IPS-18a (cell line): ENCODE measurements around the gene AFG3L2.
A peak's percentile ranks its signal among the peaks of the same experiment; 100 is the strongest.

Experiments
- H3K27ac ChIP-seq: one replicate; pipeline ENCODE4 v1.5.1; 2013; ENCODE audit warnings: low read length
- H3K27me3 ChIP-seq: one replicate; pipeline ENCODE4 v1.6.1; 2013; ENCODE audit warnings: mild to moderate bottlenecking, low read length; ENCODE audit not compliant: control insufficient read depth, insufficient read depth
- H3K36me3 ChIP-seq: one replicate; pipeline ENCODE4 v1.6.1; 2013; ENCODE audit warnings: low read depth, low read length; ENCODE audit not compliant: control insufficient read depth
- H3K4me1 ChIP-seq: one replicate; pipeline ENCODE4 v1.6.1; 2013; ENCODE audit warnings: low read depth, low read length; ENCODE audit not compliant: control insufficient read depth
- H3K4me3 ChIP-seq: one replicate; pipeline ENCODE4 v1.5.1; 2013; ENCODE audit warnings: low read length
- H3K9ac ChIP-seq: one replicate; pipeline ENCODE4 v1.6.1; 2013; ENCODE audit warnings: mild to moderate bottlenecking, low read length, moderate library complexity
- H3K9me3 ChIP-seq: one replicate; pipeline ENCODE4 v1.6.1; 2013; ENCODE audit warnings: low read depth, low read length; ENCODE audit not compliant: control insufficient read depth

Gene AFG3L2

GRCh38 chr18:12347895-12348294 is 29.1 kb downstream of the AFG3L2 start:
- Histone ChIP-seq H3K27ac (no peak overlapping the region), H3K27me3 (no peaks in the 10 kb centered on the region), H3K9ac (no peak overlapping the region), H3K4me3 (no peak overlapping the region), H3K9me3 (no peaks in the 10 kb centered on the region), H3K4me1 (no peaks in the 10 kb centered on the region), H3K36me3 (peaks cover 84% of the 10 kb centered on the region)

GRCh38 chr18:12346240-12346565 is 30.8 kb downstream of the AFG3L2 start:
- H3K4me3 ChIP-seq: no peak overlapping the region
- no peaks in the 10 kb centered on the region for H3K4me1 ChIP-seq
- H3K27me3 ChIP-seq: no peaks in the 10 kb centered on the region
- no peaks in the 10 kb centered on the region for H3K9me3 ChIP-seq
- H3K36me3 ChIP-seq: peaks cover 85% of the 10 kb centered on the region
- no peak overlapping the region for H3K27ac ChIP-seq
- no peak overlapping the region for H3K9ac ChIP-seq

GRCh38 chr18:12345491-12346239 is 31.4 kb downstream of the AFG3L2 start:
- no peaks in the 10 kb centered on the region for H3K4me1 ChIP-seq
- no peak overlapping the region for H3K27ac ChIP-seq
- H3K4me3 ChIP-seq: no peak overlapping the region
- H3K9ac ChIP-seq: no peak overlapping the region
- peaks cover 79% of the 10 kb centered on the region for H3K36me3 ChIP-seq
- H3K9me3 ChIP-seq: no peaks in the 10 kb centered on the region
- no peaks in the 10 kb centered on the region for H3K27me3 ChIP-seq

- H3K4me1 ChIP-seq: peaks cover 12% of the 10 kb centered on the region
- no peaks in the 10 kb centered on the region for H3K27me3 ChIP-seq
- no peaks in the 10 kb centered on the region for H3K9me3 ChIP-seq
- no peak overlapping the region for H3K9ac ChIP-seq
- peaks cover 57% of the 10 kb centered on the region for H3K36me3 ChIP-seq
- no peak overlapping the region for H3K27ac ChIP-seq
- H3K4me3 ChIP-seq: no peak overlapping the region
Measured at GRCh38 chr18:12342661-12343060, 34.4 kb downstream of the AFG3L2 start.

- Histone ChIP-seq H3K9me3 (no peaks in the 10 kb centered on the region), H3K27ac (no peak overlapping the region), H3K36me3 (peaks cover 46% of the 10 kb centered on the region), H3K9ac (no peak overlapping the region), H3K4me3 (no peak overlapping the region), H3K4me1 (peaks cover 24% of the 10 kb centered on the region), H3K27me3 (no peaks in the 10 kb centered on the region)
Measured at GRCh38 chr18:12340945-12341660, 35.9 kb downstream of the AFG3L2 start.

GRCh38 chr18:12338382-12338781 is 38.6 kb downstream of the AFG3L2 start:
- peaks cover 49% of the 10 kb centered on the region for H3K4me1 ChIP-seq
- peak overlapping the region; percentile 55 for H3K27ac ChIP-seq
- no peaks in the 10 kb centered on the region for H3K27me3 ChIP-seq
- no peak overlapping the region for H3K4me3 ChIP-seq
- H3K9ac ChIP-seq: no peak overlapping the region
- H3K9me3 ChIP-seq: no peaks in the 10 kb centered on the region
- peaks cover 23% of the 10 kb centered on the region for H3K36me3 ChIP-seq

- Histone ChIP-seq H3K4me3 (peak overlapping the region; percentile 26), H3K27ac (peak overlapping the region; percentile 67), H3K9ac (peak overlapping the region; percentile 62), H3K9me3 (no peaks in the 10 kb centered on the region), H3K4me1 (peaks cover 49% of the 10 kb centered on the region), H3K27me3 (no peaks in the 10 kb centered on the region), H3K36me3 (peaks cover 8% of the 10 kb centered on the region)
Measured at GRCh38 chr18:12336887-12337286, 40.1 kb downstream of the AFG3L2 start.

- peaks cover 49% of the 10 kb centered on the region for H3K4me1 ChIP-seq
- H3K27me3 ChIP-seq: no peaks in the 10 kb centered on the region
- peak overlapping the region; percentile 62 for H3K9ac ChIP-seq
- H3K9me3 ChIP-seq: no peaks in the 10 kb centered on the region
- H3K4me3 ChIP-seq: peak overlapping the region; percentile 26
- H3K27ac ChIP-seq: peak overlapping the region; percentile 67
- peaks cover 3% of the 10 kb centered on the region for H3K36me3 ChIP-seq
Measured at GRCh38 chr18:12336171-12336613, 40.8 kb downstream of the AFG3L2 start.

- H3K9me3 ChIP-seq: no peaks in the 10 kb centered on the region
- no peaks in the 10 kb centered on the region for H3K27me3 ChIP-seq
- peak overlapping the region; percentile 67 for H3K27ac ChIP-seq
- peaks cover 3% of the 10 kb centered on the region for H3K36me3 ChIP-seq
- H3K9ac ChIP-seq: no peak overlapping the region
- H3K4me3 ChIP-seq: peak overlapping the region; percentile 36
- peaks cover 49% of the 10 kb centered on the region for H3K4me1 ChIP-seq
Measured at GRCh38 chr18:12335503-12335902, 41.5 kb downstream of the AFG3L2 start.

- peaks cover 49% of the 10 kb centered on the region for H3K4me1 ChIP-seq
- peak overlapping the region; percentile 36 for H3K4me3 ChIP-seq
- H3K27me3 ChIP-seq: no peaks in the 10 kb centered on the region
- no peaks in the 10 kb centered on the region for H3K9me3 ChIP-seq
- peak overlapping the region; percentile 38 for H3K27ac ChIP-seq
- H3K9ac ChIP-seq: peak overlapping the region; percentile 8
- no peaks in the 10 kb centered on the region for H3K36me3 ChIP-seq
Measured at GRCh38 chr18:12334863-12335262, 42.2 kb downstream of the AFG3L2 start.

GRCh38 chr18:12334366-12334808 is 42.6 kb downstream of the AFG3L2 start:
- Histone ChIP-seq H3K4me3 (peak overlapping the region; percentile 36), H3K9me3 (no peaks in the 10 kb centered on the region), H3K27ac (peak overlapping the region; percentile 38), H3K36me3 (peaks cover 1% of the 10 kb centered on the region), H3K9ac (peak overlapping the region; percentile 8), H3K4me1 (peaks cover 49% of the 10 kb centered on the region), H3K27me3 (no peaks in the 10 kb centered on the region)
